Measurements from ENCODE around the gene ICAM5.

- no peak for TF ChIP-seq GATA3 (IDR thresholded peaks at IDR 0.05; ENCODE audit: low read depth, low read length)
- TF ChIP-seq GATA2 (IDR thresholded peaks at IDR 0.05; ENCODE audit: low read depth, low read length) = no peak
Observed at GRCh38 chr19:10327793-10328192, 38.0 kb downstream of the ICAM5 start.
